MCF 10A (cell line): ENCODE measurements around the gene RAD51AP2. TPM values are rescaled to one million over a fixed set of nuclear protein-coding genes. Genes with fewer than 3 reads are reported as not detected.

Experiments used
- BruUV-seq: library from RNA; stranded (reverse); fragments of 400-500 nt; replicated peaks from 2 replicates; lab custom pipeline; 2021; lab: Mats Ljungman, UMichigan
- CTCF ChIA-PET: fragments of 300-600 bp; sonication (Branson Sonifier 250); formaldehyde crosslinking; extraction: SDS; loops from one replicate; lab custom pipeline; 2021; ENCODE audit warnings: antibody characterized with exemption, inconsistent platforms; lab: Yijun Ruan, JAX
- POLR2A ChIA-PET: fragments of 300-600, 350-650 bp; sonication (Branson Sonifier 250); formaldehyde crosslinking; extraction: SDS; loops from one replicate; lab custom pipeline; 2020; ENCODE audit warnings: antibody characterized with exemption, inconsistent platforms; lab: Yijun Ruan, JAX
- DNase-seq: peaks from one replicate; pipeline ENCODE4 v3.0.0-alpha.2; 2018; ENCODE audit not compliant: unreplicated experiment
- H3K27ac Mint-ChIP-seq: one replicate; pipeline ENCODE4 v1.8.0; 2022; ENCODE audit warnings: mild to moderate bottlenecking, low read depth, mixed read lengths; ENCODE audit not compliant: unreplicated experiment
- H3K27me3 Mint-ChIP-seq: one replicate; pipeline ENCODE4 v1.8.0; 2022; ENCODE audit warnings: mixed read lengths; ENCODE audit not compliant: insufficient read depth, unreplicated experiment
- H3K36me3 Mint-ChIP-seq: one replicate; pipeline ENCODE4 v1.8.0; 2022; ENCODE audit warnings: mild to moderate bottlenecking, moderate library complexity, mixed read lengths; ENCODE audit not compliant: insufficient read depth, unreplicated experiment
- H3K4me1 Mint-ChIP-seq: one replicate; pipeline ENCODE4 v1.8.0; 2022; ENCODE audit warnings: mixed read lengths; ENCODE audit not compliant: insufficient read depth, unreplicated experiment
- H3K4me3 Mint-ChIP-seq: one replicate; pipeline ENCODE4 v1.8.0; 2022; ENCODE audit warnings: mild to moderate bottlenecking, moderate library complexity, mixed read lengths; ENCODE audit not compliant: unreplicated experiment
- H3K9me3 Mint-ChIP-seq: one replicate; pipeline ENCODE4 v1.8.0; 2022; ENCODE audit warnings: mixed read lengths; ENCODE audit not compliant: unreplicated experiment
- intact Hi-C: fragments of 100-400 bp; cut with micrococcal nuclease; formaldehyde crosslinking; loops from 2 replicates; pipeline ENCODE4 v1.14.1; 2022
- total RNA-seq: library from RNA; stranded (reverse); gene quantifications from 2 replicates; pipeline ENCODE4 v1.2.3, GENCODE V29; 2022
- TF ChIP-seq, protein P1 (sequence below): fragments of 200-600 bp; IDR thresholded peaks from one replicate; pipeline ENCODE4 v1.8.0; 2022; ENCODE audit warnings: antibody characterized with exemption, mild to moderate bottlenecking; ENCODE audit not compliant: unreplicated experiment

The RAD51AP2 gene
- total RNA-seq, 1 experiment from 2014 or later, result 0.14 TPM

DNA sequence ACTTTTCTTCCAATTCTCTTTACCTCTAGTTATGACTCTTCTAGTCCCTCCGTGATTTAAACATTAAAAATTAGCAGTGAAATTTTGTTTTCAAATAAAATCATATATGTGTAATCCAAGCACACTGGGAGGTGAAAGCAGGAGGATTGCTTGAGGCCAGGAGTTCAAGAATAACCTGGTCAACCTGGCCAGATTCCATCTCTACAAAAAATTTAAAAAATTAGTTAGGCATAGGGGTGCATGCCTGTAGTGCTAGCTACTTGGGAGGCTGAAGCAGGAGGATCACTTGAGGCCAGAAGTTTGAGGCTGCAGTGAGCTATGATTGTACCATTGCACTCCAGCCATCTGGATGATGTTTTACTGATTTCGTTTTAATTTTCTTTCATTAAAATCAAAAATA is 15.3 kb upstream of the RAD51AP2 start:
- Mint-ChIP-seq H3K4me3 (no peak overlapping the region), H3K36me3 (no peaks in the 10 kb centered on the region), H3K9me3 (no peaks in the 10 kb centered on the region), H3K27me3 (no peaks in the 10 kb centered on the region), H3K4me1 (peaks cover 3% of the 10 kb centered on the region), H3K27ac (no peak overlapping the region)
- ChIA-PET CTCF (interaction anchor here (0.6 kb wide), 1 partner anchor 922 kb away, joined by 3 read pairs; no protein-coding TSS in a partner anchor), POLR2A (interaction anchor here (0.6 kb wide), 1 partner anchor 346 kb away, joined by 6 read pairs; no protein-coding TSS in a partner anchor)
- DNase-seq, result no peak
- no TSS peak for BruUV-seq
- intact Hi-C loops, result no loop called here
- TF ChIP-seq, protein P1, sequence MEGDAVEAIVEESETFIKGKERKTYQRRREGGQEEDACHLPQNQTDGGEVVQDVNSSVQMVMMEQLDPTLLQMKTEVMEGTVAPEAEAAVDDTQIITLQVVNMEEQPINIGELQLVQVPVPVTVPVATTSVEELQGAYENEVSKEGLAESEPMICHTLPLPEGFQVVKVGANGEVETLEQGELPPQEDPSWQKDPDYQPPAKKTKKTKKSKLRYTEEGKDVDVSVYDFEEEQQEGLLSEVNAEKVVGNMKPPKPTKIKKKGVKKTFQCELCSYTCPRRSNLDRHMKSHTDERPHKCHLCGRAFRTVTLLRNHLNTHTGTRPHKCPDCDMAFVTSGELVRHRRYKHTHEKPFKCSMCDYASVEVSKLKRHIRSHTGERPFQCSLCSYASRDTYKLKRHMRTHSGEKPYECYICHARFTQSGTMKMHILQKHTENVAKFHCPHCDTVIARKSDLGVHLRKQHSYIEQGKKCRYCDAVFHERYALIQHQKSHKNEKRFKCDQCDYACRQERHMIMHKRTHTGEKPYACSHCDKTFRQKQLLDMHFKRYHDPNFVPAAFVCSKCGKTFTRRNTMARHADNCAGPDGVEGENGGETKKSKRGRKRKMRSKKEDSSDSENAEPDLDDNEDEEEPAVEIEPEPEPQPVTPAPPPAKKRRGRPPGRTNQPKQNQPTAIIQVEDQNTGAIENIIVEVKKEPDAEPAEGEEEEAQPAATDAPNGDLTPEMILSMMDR, result no peak

DNA sequence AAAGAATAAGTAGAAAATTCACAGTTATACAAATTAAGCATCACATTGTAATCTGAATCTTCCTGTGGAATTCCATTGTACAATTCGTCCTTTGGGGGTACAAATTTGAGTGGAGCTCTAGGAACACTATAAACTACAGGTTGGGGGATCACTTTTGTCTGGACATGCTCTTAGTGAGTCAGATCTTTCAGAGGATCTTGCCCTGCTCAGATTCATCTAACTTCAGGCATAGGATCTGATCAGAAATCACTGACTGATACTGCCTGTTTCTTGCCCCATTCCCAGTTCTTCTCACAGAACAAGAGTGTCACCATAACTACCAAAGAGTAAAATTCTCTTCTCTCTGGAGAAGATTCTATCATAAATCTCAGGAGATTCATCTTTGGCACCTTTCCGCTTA is 11.5 kb upstream of the RAD51AP2 start:
- ChIA-PET CTCF (no interaction called here), POLR2A (interaction anchor here (1.0 to 1.1 kb wide), 2 partner anchors 9 to 11 kb away, joined by 3 to 6 read pairs; partner anchors contain the start of gene VSNL1)
- Mint-ChIP-seq H3K4me1 (no peaks in the 10 kb centered on the region), H3K9me3 (no peaks in the 10 kb centered on the region), H3K27ac (no peak overlapping the region), H3K27me3 (no peaks in the 10 kb centered on the region), H3K36me3 (no peaks in the 10 kb centered on the region), H3K4me3 (no peak overlapping the region)
- TF ChIP-seq, protein P1, result no peak
- BruUV-seq, result no TSS peak
- intact Hi-C loops, result no loop called here
- DNase-seq, result no peak

DNA sequence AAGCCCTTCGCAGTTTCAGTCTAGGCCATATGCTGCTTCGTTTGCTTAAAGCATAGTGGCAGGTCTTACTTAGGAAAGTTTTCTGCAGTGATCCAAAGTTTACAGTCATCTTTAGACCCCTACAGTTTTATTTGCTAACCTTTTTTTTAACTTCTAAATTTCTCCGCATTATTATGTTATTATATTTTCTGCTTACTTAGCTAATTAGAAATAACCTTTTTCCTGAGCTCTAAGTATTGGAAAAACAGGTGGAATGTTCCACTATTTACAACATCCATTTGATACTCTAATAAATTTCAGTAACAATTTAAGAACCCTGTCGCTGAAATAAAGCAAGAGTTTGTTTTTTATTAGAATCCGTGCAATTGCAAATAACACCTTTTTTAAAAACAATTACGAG is 4.1 kb upstream of the RAD51AP2 start:
- ChIA-PET POLR2A (interaction anchor here (0.5 to 2.7 kb wide), 4 partner anchors 17 to 361 kb away, joined by 3 to 22 read pairs (median 3); partner anchors contain the start of gene VSNL1), CTCF (no interaction called here)
- no peaks in the 10 kb centered on the region for H3K4me1 Mint-ChIP-seq
- TF ChIP-seq, protein P1, result no peak
- no peaks in the 10 kb centered on the region for H3K36me3 Mint-ChIP-seq
- no peak overlapping the region for H3K4me3 Mint-ChIP-seq
- H3K9me3 Mint-ChIP-seq, result no peaks in the 10 kb centered on the region
- H3K27me3 Mint-ChIP-seq, result no peaks in the 10 kb centered on the region
- BruUV-seq, result no TSS peak
- intact Hi-C loops, result no loop called here
- H3K27ac Mint-ChIP-seq, result no peak overlapping the region
- DNase-seq, result no peak

DNA sequence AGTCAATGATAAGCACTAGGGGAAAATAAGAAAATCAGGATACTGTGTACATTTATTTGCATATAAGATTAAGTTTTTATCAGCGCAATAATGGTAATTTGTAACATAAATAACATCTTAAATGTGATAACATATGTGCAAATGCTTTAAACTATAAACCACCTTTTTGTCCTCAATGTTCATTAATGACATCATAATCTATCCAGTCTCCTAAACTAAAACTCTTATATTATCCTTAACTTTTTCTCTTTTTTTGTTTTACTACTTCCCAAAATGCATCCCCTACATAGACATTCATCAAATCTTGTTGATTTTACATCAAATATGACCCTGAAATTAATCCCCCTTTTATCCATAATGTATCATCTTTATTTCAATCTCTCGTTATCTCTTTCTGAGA is 3.4 kb upstream of the RAD51AP2 start:
- Mint-ChIP-seq H3K36me3 (no peaks in the 10 kb centered on the region), H3K27me3 (no peaks in the 10 kb centered on the region), H3K9me3 (no peaks in the 10 kb centered on the region), H3K4me3 (no peak overlapping the region), H3K27ac (no peak overlapping the region), H3K4me1 (no peaks in the 10 kb centered on the region)
- ChIA-PET CTCF (no interaction called here), POLR2A (interaction anchor here (1.3 kb wide), 1 partner anchor 23 kb away, joined by 3 read pairs; no protein-coding TSS in a partner anchor)
- no peak for DNase-seq
- no TSS peak for BruUV-seq
- TF ChIP-seq, protein P1, result no peak
- intact Hi-C loops, result no loop called here
